KMS-11 (cell line): ENCODE results near the gene KRT8.

ENCODE experiments used
- H2AFZ ChIP-seq: fragments of 200-600 bp; sonication (generic); 2 replicates; pipeline ENCODE4 v1.6.1; 2016; ENCODE audit warnings: antibody characterized with exemption, mixed run types, low read depth
- H3K27ac ChIP-seq: fragments of 200-600 bp; sonication (generic); 2 replicates; pipeline ENCODE4 v1.6.1; 2016; ENCODE audit warnings: mild to moderate bottlenecking, mixed run types
- H3K27me3 ChIP-seq: fragments of 200-600 bp; sonication (generic); 2 replicates; pipeline ENCODE4 v1.6.1; 2017; ENCODE audit warnings: mild to moderate bottlenecking, low read depth, mixed run types, moderate library complexity; ENCODE audit not compliant: insufficient read depth
- H3K36me3 ChIP-seq: fragments of 200-600 bp; sonication (generic); 2 replicates; pipeline ENCODE4 v1.6.1; 2017; ENCODE audit warnings: mild to moderate bottlenecking, mixed run types; ENCODE audit not compliant: insufficient read depth
- H3K4me1 ChIP-seq: fragments of 200-600 bp; sonication (generic); 2 replicates; pipeline ENCODE4 v1.6.1; 2016; ENCODE audit warnings: mild to moderate bottlenecking, low read depth, mixed run types; ENCODE audit not compliant: poor library complexity, severe bottlenecking
- H3K4me2 ChIP-seq: fragments of 200-600 bp; sonication (generic); 2 replicates; pipeline ENCODE4 v1.7.0; 2016; ENCODE audit warnings: mild to moderate bottlenecking, mixed run types
- H3K4me3 ChIP-seq: fragments of 200-600 bp; sonication (generic); IDR thresholded peaks from 2 replicates; pipeline ENCODE4 v1.6.1; 2017; ENCODE audit warnings: low read depth, low read length, mixed read lengths; ENCODE audit not compliant: insufficient read depth
- H3K79me2 ChIP-seq: fragments of 200-600 bp; sonication (generic); 2 replicates; pipeline ENCODE4 v1.6.1; 2016; ENCODE audit warnings: low read depth, mixed run types; ENCODE audit not compliant: insufficient read depth
- H3K9ac ChIP-seq: fragments of 200-600 bp; sonication (generic); 2 replicates; pipeline ENCODE4 v1.6.1; 2016; ENCODE audit warnings: mild to moderate bottlenecking, mixed run types
- H4K20me1 ChIP-seq: fragments of 200-600 bp; sonication (generic); 2 replicates; pipeline ENCODE4 v1.6.1; 2016; ENCODE audit warnings: mild to moderate bottlenecking, mixed run types; ENCODE audit not compliant: insufficient read depth
- TF ChIP-seq, protein P1 (sequence below): fragments of 200-600 bp; sonication (generic); conservative IDR thresholded peaks from 2 replicates; pipeline ENCODE4 v1.6.1; 2017; ENCODE audit warnings: low read depth, mild to moderate bottlenecking, antibody characterized with exemption, low read length, moderate library complexity, mixed read lengths

KRT8 gene

DNA sequence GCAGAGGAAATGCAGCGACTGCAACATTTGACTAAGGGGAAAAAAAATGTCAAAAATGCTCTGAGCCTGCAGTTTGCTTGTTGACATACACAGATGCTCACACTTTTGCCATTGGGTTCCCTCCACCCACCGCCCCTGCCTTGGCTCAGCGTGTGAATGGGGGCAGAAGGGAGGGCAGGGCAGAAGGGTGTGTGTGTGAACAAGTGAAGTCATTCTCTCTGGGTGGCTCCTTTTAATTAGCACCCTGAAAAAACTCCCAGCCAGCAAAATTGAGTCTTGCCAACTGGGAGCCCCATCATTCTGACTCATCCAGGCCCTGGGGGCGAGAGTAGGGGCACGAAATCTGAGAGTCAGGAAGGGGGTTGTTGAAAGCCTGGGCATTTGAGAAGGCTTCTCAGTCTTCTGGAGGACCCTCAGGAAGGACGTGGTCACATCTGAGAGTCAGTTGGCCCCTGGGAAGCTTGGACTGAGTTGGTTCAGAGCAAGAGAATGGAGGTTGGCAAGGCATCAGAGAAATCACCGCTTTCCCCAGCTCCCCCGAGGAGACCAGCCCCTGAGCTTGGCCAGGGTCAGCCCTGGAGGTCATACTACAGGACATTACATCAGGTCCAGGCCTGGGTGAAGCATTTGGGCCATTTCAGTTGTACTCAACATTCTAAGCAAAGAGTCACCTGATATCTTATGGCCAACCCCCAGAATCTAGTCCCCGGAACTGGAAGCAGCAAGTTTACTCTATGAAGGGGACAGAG, 33.4 kb downstream of the KRT8 start:
- H3K4me3 ChIP-seq: no peak overlapping the region
- no peak overlapping the region for H2AFZ ChIP-seq

DNA sequence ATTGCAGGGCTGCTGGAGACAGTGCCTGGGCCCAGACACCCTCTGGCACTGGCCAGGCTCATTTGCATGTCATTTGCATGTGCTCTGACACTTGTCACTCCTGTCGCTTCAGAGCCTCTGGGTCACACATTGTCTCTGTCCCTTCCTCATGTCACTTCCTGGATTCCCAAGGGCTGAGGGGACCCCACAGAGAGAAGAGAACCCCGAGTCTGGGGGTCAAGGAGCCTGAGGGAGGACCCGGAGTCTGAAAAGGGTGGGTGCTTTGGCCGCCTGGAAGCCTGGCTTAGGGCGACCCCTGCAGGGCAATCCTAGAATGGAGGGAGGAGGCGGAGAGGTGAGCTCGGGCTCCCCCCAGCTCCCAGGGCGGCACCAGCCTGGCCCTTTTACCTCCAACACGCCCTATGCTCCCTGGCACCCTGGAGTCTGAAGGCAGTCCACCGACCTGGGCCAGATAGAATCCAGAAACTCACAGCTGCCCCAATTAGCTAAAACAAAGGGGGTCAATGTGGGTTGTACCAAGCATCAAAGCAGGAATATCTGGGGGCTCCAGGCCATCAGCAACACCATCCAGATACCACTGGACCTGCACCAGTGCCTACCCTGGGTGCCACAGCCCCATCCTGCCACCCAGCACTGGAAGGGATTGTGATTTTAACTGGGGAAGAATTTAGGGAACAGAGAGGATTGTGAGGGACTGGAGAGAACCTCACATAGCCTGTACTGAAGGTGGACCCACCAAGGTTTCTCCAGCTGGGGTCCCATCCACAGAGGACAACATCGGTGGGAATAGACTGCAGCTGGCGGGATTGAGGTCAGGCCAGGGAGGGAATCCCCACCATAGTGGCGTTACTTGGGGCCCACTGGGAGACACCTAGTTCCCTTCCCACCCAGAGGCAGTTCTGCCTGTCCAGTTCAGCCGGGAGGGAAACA, 34.2 kb downstream of the KRT8 start:
- TF ChIP-seq, protein P1, sequence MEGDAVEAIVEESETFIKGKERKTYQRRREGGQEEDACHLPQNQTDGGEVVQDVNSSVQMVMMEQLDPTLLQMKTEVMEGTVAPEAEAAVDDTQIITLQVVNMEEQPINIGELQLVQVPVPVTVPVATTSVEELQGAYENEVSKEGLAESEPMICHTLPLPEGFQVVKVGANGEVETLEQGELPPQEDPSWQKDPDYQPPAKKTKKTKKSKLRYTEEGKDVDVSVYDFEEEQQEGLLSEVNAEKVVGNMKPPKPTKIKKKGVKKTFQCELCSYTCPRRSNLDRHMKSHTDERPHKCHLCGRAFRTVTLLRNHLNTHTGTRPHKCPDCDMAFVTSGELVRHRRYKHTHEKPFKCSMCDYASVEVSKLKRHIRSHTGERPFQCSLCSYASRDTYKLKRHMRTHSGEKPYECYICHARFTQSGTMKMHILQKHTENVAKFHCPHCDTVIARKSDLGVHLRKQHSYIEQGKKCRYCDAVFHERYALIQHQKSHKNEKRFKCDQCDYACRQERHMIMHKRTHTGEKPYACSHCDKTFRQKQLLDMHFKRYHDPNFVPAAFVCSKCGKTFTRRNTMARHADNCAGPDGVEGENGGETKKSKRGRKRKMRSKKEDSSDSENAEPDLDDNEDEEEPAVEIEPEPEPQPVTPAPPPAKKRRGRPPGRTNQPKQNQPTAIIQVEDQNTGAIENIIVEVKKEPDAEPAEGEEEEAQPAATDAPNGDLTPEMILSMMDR: peak; percentile 97
- H3K4me1 ChIP-seq: peaks cover 31% of the 10 kb centered on the region
- H3K79me2 ChIP-seq: no peaks in the 10 kb centered on the region
- H2AFZ ChIP-seq: 0 out of 2 replicates have a peak overlapping the region, but pooled peaks have one; percentile 35
- no peaks in the 10 kb centered on the region for H4K20me1 ChIP-seq
- H3K4me2 ChIP-seq: peak overlapping the region; percentile 27; the same call in 1 of the 2 replicates
- no peaks in the 10 kb centered on the region for H3K36me3 ChIP-seq
- H3K27me3 ChIP-seq: no peaks in the 10 kb centered on the region
- H3K4me3 ChIP-seq: no peak overlapping the region
- H3K27ac ChIP-seq: no peak overlapping the region
- no peak overlapping the region for H3K9ac ChIP-seq

More for the DNA sequence above, 33.4 kb downstream of the KRT8 start:
- no peak overlapping the region for H3K27ac ChIP-seq
- TF ChIP-seq, protein P1: no peak
- no peaks in the 10 kb centered on the region for H3K27me3 ChIP-seq
- no peak overlapping the region for H3K4me2 ChIP-seq
- H3K9ac ChIP-seq: no peak overlapping the region
- peaks cover 31% of the 10 kb centered on the region for H3K4me1 ChIP-seq
- no peaks in the 10 kb centered on the region for H4K20me1 ChIP-seq
- no peaks in the 10 kb centered on the region for H3K79me2 ChIP-seq
- no peaks in the 10 kb centered on the region for H3K36me3 ChIP-seq

DNA sequence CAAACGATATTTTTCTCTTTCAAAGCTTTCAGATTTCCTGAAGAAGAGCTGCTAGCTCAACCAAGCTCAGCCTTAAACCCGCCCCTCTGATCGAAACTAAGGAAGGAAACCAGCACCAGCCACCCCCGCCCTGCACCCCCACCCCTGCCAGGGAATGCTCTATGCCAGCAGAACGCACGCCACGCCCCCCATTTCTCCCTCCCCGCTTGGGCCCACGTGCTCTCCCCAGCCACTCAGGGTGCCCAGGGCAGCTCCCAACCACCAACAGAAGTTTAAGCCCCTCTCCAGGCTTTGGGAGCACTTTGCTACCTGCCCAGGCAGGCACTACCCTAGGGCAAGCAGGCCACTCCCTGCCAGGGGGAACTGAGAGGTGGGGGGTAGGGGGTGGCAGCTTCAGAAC, 37.2 kb downstream of the KRT8 start:
- Histone ChIP-seq H2AFZ (no peak overlapping the region), H3K4me2 (no peak overlapping the region), H3K27me3 (no peaks in the 10 kb centered on the region), H3K27ac (no peak overlapping the region), H4K20me1 (no peaks in the 10 kb centered on the region), H3K4me1 (peaks cover 13% of the 10 kb centered on the region), H3K9ac (no peak overlapping the region), H3K4me3 (no peak overlapping the region), H3K79me2 (no peaks in the 10 kb centered on the region), H3K36me3 (no peaks in the 10 kb centered on the region)
- TF ChIP-seq, protein P1: no peak

DNA sequence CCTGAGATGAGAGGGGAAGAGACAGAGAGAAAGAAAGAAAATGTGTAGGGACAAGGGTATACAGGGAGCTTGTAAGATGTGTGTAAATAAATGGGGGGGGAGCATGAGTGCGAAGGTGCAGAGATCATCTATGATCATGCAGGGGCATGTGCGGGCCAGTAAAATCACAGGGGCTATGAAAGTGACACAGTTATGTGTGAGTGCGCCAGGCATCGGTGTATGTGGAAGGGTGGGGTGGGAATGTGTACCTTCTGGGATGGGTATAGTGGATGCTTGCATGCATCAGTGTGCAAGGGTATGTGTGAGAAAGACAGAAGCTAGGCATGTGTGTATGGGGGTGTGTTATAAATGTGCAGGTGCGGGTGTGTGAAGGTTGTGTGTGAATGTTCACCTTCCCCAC, 37.7 kb downstream of the KRT8 start:
- no peaks in the 10 kb centered on the region for H3K36me3 ChIP-seq
- no peak overlapping the region for H2AFZ ChIP-seq
- H3K4me1 ChIP-seq: peaks cover 13% of the 10 kb centered on the region
- no peaks in the 10 kb centered on the region for H3K79me2 ChIP-seq
- TF ChIP-seq, protein P1: no peak
- no peak overlapping the region for H3K9ac ChIP-seq
- no peaks in the 10 kb centered on the region for H4K20me1 ChIP-seq
- no peaks in the 10 kb centered on the region for H3K27me3 ChIP-seq
- no peak overlapping the region for H3K27ac ChIP-seq
- H3K4me2 ChIP-seq: no peak overlapping the region
- H3K4me3 ChIP-seq: no peak overlapping the region
